ENCODE measurements around the gene ZNF892.
A peak's percentile ranks its signal among the peaks of the same experiment; 100 is the strongest.

The ZNF892 gene

DNA sequence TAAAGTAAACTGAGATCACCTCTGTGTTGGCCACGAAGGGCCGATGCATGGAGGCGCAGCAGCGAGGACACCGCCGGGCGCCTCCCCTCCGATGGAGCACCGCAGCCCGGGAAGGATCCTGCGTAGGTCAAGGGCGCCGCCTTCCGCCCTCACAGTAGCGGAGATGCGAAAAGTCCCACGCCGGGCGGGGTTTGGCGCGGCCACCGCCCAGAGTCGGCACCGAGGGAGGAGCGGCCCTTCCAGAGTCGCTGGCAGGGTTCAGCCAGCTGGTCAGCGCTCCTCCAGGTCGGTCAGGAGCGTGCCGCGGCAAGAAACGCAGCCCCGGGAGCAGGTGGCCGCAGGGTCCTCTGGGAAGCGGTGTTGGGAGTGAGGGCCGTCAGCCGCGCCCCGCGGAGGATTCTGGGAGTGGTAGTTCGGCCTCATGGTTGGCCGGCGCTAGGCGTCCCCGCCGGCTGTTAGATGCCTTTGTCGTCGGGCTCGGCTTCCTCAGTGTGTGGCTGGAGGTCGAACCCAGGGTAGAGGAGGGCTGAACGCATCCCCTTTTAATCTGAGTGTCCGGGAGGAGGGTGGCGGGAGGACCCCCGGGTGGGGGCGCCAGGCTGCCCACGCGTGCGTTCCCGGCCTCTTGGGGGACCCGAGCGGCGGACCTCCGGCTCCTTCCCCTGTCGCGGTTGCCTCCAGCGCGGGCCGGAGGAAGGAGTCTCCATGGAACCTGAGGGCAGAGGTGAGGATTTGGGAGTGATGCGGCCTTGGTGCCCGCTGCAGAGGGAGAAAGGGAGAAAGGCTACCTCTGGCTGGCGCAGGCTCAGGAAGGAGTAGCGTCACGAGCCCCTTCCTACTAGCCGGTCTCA lies at the start of gene ZNF892:
Gene ZNF892, plus strand, starts transcription at position 411 of the 851 bp plus-strand sequence. Its CDS starts 295 bp downstream, at position 706.
- peak; percentile 87 for DNase-seq

- DNase-seq, result no peak
Observed at GRCh38 chr2:95158441-95158840, 48.9 kb upstream of the ZNF892 start.

DNA sequence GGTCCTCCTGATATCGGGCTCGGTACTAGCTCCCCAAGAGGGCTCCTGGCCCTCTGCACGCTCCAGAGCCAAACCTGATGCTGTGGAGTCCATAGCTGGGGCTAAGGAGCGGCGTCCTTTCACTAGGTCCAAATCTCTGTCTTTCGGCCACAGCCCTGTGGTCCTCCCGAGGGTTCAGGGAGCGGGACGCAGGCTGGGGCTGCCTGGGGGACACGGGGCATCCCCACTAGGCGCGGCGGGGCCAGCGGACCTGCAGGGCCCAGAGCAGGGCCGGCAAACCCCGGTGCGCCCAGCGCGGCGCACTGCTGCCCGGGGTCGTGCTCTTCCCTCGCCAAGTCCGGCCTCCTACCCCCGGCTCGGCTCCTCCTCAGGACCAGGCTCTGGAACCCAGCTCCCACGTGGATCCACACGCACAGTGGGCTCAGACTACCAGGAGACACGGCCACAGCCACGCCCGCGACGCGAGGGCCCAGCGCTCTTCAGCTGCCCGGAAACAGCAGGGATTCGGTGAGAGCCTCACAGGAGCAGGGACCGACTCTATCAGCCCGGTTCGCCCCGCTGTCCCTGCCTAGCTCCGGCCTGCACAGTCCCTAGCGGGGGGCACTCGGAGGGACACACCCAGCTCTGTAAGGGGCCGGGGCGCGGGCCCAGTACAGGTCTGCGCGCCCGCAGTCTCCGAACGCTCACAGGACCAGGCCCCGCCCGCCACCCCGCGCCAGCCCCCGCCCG lies 48.3 kb upstream of the ZNF892 start:
- peak; percentile 42 for DNase-seq

DNA sequence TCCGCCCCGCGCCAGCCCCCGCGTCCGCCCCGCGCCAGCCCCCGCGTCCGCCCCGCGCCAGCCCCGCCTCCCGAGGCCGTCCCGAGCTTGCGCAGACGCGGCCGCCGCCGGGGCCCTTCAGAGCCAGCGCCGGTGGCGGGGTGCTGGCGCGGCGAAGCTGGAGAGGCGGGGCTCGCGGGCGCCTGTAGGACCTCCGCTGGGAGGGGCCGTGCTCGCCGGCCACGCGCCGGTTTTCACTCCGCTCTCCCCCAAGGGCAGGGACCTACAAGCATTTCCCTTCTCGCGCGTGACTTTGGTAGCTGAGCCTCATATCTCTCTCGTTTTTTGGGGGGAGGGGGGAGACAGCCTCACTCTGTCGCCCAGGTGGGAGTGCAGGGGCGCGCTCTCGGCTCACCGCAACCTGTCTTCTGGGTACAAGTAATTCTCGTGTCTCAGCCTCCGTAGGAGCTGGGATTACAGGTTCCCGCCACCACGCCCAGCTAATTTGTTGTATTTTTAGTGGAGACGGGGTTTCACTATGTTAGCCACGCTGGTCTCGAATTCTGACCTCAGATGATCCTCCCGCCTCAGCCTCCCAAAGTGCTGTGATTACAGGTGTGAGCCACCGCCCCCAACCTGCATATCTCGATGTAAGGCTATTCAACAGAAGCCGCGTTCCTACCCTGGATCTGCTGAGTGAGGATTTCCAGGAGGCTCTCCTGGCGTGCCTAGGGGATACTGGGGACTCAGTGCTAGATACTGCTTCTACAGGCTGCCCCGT lies 47.5 kb upstream of the ZNF892 start, which contains the start of gene ZNF514:
Gene ZNF514, minus strand, starts transcription at position 159 of the 760 bp plus-strand sequence. CDS start 6,595 bp downstream, outside the sequence.
- DNase-seq, result peak; percentile 77

GRCh38 chr2:95165030-95165370 lies 42.3 kb upstream of the ZNF892 start:
- no peak for DNase-seq

DNA sequence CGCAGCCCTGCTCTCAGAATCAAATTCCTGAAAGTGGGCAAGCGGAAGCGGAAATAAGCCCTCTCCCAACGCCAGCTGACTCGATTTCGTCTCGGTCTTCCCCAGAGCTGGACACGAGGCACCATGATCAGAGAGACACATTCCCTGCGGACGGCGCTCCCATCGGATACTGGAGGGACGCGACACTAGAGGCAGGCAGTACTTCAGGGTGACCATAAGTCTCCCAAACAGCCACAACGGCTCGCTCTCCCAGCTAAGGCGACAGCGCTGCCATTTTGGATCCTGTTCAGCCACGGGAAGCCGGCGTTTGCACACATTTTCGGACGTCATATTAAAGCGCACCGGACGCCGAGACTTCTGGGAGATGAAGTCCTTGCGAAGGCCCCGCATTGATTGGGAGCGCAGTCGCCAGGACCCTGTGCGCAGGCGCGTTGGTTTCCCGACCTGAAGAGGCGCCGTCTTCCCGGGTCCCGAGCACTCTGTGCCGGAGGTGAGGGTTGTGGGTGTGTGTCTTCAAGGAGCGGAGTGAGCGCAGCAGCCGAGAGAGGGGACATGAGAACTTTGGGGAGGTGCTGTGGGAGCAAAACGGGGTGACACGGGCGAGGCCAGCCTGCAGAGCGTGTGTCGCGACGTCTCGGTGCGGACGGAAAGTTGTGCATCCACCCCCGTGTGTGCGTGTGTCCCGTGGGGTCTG lies 41.8 kb upstream of the ZNF892 start, which contains the start of gene ZNF2:
Gene ZNF2, plus strand, starts transcription at position 439 of the 694 bp plus-strand sequence. CDS start 10,418 bp downstream, outside the sequence.
- peak; percentile 98 for DNase-seq

- DNase-seq, result no peak
Observed at GRCh38 chr2:95166065-95166763, 41.1 kb upstream of the ZNF892 start.

- DNase-seq, result no peak
Observed at GRCh38 chr2:95171902-95172301, 35.4 kb upstream of the ZNF892 start.

DNA sequence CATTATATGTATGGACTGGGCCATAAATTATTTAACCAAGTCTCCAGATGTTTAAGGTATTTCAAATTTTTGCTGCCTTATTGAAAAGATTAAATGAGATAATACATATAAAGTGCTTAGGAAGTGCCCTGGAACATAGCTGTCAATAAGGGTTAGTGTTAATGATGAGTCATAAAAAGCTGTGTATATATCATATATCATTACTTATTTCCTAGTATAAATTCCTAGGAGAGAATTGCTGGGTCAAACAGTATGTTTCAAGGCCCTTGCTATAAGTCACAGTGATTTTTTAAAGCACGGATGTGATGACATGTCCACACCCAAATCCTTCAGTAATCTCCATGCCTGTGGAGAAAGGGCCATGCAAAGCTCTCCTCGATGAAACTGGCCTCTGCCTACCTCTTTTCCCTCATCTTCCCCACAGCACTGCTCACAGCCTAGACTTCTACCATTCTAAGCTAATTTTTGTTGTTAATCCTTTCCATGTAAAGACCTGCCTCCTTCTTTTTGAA lies 33.2 kb upstream of the ZNF892 start:
- DNase-seq, result peak; percentile 3

DNA sequence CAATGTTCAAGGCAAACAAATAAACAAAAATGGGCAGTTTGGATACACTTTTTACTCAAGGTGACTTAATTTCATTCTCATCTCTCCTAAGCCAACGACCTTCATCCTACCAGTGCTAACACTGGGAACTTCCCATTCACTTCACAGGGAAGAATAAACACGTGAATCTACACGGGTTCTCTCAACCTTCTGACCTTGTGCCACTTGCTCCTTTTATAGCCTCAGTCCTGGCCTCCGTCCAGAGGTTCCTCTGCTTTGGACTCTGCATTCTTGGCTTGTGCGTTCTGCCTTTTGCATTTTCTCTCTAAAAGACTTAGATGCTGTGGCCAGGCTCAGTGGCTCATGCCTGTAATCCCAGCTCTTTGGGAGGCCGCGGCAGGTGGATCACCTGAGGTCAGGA lies 27.9 kb upstream of the ZNF892 start:
- DNase-seq, result no peak

- DNase-seq, result no peak
Observed at GRCh38 chr2:95181774-95182173, 25.5 kb upstream of the ZNF892 start.

- DNase-seq, result no peak
Observed at GRCh38 chr2:95185197-95185596, 22.1 kb upstream of the ZNF892 start.

DNA sequence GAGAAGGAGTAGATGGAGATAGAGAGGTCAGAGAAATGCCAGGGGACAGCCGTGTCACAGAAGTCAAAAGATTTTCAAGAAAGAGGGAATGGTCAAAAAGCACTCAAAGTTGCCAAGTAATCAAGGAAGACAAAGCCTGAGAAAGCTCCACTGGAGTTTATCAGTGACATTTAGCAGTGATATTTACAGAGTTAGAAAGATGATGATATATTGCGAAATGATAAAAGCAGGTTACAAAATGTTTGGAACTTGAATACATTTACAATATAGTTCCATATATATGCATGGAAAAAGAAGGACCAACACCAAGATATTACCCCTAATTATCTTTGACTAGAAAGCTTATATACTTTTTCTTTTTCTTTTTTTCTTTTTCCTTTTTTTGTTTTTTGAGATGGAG lies 21.3 kb upstream of the ZNF892 start:
- no peak for DNase-seq

- peak; percentile 19 for DNase-seq
Observed at GRCh38 chr2:95192956-95193355, 14.4 kb upstream of the ZNF892 start.

GRCh38 chr2:95203911-95204310 lies 3.4 kb upstream of the ZNF892 start:
- DNase-seq, result no peak

GRCh38 chr2:95204396-95204795 lies 2.9 kb upstream of the ZNF892 start:
- DNase-seq, result no peak

- DNase-seq, result no peak
Observed at GRCh38 chr2:95206096-95206495, 1.2 kb upstream of the ZNF892 start.

- peak; percentile 27 for DNase-seq
Observed at GRCh38 chr2:95208106-95208505, 785 bp downstream of the ZNF892 start.

- no peak for DNase-seq
Observed at GRCh38 chr2:95215018-95215612, 7.8 kb downstream of the ZNF892 start.

DNA sequence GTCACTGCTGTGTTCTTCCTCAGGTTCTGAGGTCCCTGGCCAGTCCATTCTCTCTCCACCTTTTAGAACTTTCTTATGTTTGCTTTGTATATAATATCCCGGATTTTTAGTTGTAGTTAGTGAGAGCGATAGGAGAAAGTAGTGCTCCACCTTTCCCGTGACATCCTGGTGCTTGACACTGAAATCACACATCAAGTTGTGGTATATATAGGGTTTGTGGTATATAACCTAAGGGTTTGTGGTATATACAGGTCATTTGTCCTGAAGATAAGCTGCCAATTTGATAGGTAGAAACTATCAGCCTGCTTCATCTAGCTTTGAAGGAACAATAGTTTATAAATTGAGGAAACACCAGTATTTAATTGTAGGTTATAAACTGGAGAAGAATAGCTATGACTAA lies 13.1 kb downstream of the ZNF892 start:
- DNase-seq, result no peak

GRCh38 chr2:95225658-95226057 lies 18.3 kb downstream of the ZNF892 start:
- DNase-seq, result no peak
